Measurements from ENCODE around the gene MAMLD1. TPM values are rescaled to one million over a fixed set of nuclear protein-coding genes. Genes with fewer than 3 reads are reported as not detected.

The MAMLD1 gene
- total RNA-seq, 2 experiments from 2014 or later = 8.1 to 11.9 TPM

- ATAC-seq (no peak), DNase-seq (no peak)
- H3K4me1 Mint-ChIP-seq = peaks cover 5% of the 10 kb centered on the region
- peaks cover 6% of the 10 kb centered on the region for H3K9me3 Mint-ChIP-seq (ENCODE audit: low read depth)
- no peaks in the 10 kb centered on the region for H3K27me3 Mint-ChIP-seq
- peaks cover 15% of the 10 kb centered on the region for H3K36me3 Mint-ChIP-seq
- CTCF ChIA-PET = no interaction called here
- H3K27ac Mint-ChIP-seq = no peak overlapping the region
- no peak overlapping the region for H3K4me3 Mint-ChIP-seq
These were observed 75.0 kb downstream of the MAMLD1 start for GRCh38 chrX:150438165-150438564.

DNA sequence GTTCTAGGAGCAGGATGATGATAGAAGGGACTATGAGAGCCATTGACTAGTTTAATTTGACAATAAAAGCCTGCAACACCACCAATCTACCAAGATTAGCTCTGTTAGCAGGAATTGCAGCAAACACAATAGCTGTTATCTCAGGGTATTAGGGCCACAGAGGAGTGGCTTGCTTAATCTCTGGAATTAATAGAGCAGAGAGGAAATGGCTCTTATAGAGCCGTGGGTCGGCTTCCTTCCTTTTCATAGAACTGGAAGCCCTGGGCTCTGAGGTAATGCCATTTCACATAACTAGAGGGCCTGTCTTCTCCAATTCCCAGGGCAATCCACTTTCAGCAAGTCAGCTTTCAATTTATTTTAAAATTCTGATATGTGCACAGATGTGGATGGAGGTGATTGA, 83.0 kb downstream of the MAMLD1 start:
- Mint-ChIP-seq H3K4me1 (peaks cover 17% of the 10 kb centered on the region), H3K4me3 (no peak overlapping the region), H3K27me3 (no peaks in the 10 kb centered on the region), H3K36me3 (no peaks in the 10 kb centered on the region), H3K27ac (no peak overlapping the region), H3K9me3 (ENCODE audit: low read depth) (no peaks in the 10 kb centered on the region)
- DNase-seq (no peak), ATAC-seq (no peak)
- CTCF ChIA-PET = no interaction called here

DNA sequence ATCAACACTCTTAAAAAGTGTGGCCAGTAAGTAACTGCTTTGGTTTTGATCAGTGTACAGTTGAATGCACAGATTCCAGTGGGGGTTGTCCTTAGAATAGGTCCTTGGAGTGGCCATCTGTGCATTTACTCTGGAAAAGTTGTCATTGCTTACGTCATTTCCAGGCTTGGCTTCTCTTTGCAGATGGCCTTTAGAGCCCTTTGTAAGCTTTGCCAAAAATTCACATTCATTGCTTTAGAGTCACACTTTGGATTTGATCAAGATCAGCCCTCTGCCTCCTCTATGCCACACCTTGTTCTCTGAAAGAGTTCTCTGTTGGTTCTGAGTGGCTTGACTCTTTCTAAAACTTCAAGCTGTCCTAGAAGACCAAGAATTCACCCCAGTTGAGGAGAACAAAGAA, 83.9 kb downstream of the MAMLD1 start:
- CTCF ChIA-PET = no interaction called here
- Mint-ChIP-seq H3K4me1 (peaks cover 17% of the 10 kb centered on the region), H3K36me3 (no peaks in the 10 kb centered on the region), H3K4me3 (no peak overlapping the region), H3K27ac (no peak overlapping the region), H3K27me3 (no peaks in the 10 kb centered on the region), H3K9me3 (ENCODE audit: low read depth) (no peaks in the 10 kb centered on the region)
- ATAC-seq = no peak
- DNase-seq = no peak

DNA sequence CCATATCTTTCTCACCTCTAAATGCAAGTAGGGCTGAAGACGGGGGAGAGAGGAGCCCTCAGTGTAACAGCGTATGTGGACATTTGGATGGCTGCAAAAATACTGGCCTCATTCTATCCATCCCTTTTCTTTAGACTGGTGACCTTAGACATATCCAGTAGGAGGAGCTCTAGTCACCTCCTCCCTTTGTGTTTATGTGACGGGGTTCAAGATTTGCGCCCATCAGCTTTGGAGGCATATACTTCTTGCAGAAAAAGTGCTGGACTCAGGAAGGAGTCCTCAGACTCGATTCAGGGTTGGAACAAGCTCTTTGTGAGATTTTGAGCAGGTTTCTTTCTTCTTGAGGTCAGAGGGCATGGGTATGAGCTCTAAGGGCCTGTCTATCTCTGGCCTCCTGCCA, 86.2 kb downstream of the MAMLD1 start:
- CTCF ChIA-PET = interaction anchor here (0.7 to 1.9 kb wide), 9 partner anchors 23 to 228 kb away, joined by 3 to 8 read pairs (median 3); no protein-coding TSS in a partner anchor
- no peak for DNase-seq
- H3K4me1 Mint-ChIP-seq = peaks cover 17% of the 10 kb centered on the region
- H3K36me3 Mint-ChIP-seq = peaks cover 6% of the 10 kb centered on the region
- no peak for ATAC-seq
- H3K27me3 Mint-ChIP-seq = no peaks in the 10 kb centered on the region
- no peak overlapping the region for H3K27ac Mint-ChIP-seq
- H3K9me3 Mint-ChIP-seq (ENCODE audit: low read depth) = no peaks in the 10 kb centered on the region
- H3K4me3 Mint-ChIP-seq = no peak overlapping the region

- Mint-ChIP-seq H3K27me3 (no peaks in the 10 kb centered on the region), H3K9me3 (ENCODE audit: low read depth) (no peaks in the 10 kb centered on the region), H3K27ac (no peak overlapping the region), H3K4me3 (no peak overlapping the region), H3K36me3 (peaks cover 10% of the 10 kb centered on the region), H3K4me1 (peaks cover 20% of the 10 kb centered on the region)
- ATAC-seq = no peak
- DNase-seq = no peak
- CTCF ChIA-PET = interaction anchor here (1.2 to 1.9 kb wide), 3 partner anchors 33 to 96 kb away, joined by 3 to 8 read pairs (median 4); no protein-coding TSS in a partner anchor
These were observed 87.5 kb downstream of the MAMLD1 start for GRCh38 chrX:150450519-150451177.

DNA sequence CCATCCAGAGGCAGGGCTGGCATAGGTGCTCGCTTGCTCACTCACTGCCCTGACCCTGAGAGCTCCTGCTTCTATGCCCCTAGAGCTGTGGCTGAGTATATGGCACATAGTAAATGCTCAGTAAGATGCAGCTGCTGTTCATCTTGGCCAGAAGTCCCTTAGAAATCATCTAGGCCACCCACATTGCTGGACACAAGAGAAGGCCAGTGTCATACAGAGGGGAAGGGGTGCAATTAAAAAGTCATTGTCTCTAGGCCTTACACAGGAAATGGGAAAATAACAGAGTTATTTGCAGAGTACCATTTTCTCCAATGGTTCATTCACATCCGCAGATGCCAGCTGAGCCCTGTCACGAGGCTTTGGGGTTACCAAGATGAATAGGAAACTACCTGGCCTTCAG, 88.8 kb downstream of the MAMLD1 start:
- Mint-ChIP-seq H3K9me3 (ENCODE audit: low read depth) (no peaks in the 10 kb centered on the region), H3K36me3 (peaks cover 10% of the 10 kb centered on the region), H3K4me3 (no peak overlapping the region), H3K27ac (no peak overlapping the region), H3K27me3 (no peaks in the 10 kb centered on the region), H3K4me1 (peaks cover 24% of the 10 kb centered on the region)
- ATAC-seq (no peak), DNase-seq (no peak)
- CTCF ChIA-PET = no interaction called here

DNA sequence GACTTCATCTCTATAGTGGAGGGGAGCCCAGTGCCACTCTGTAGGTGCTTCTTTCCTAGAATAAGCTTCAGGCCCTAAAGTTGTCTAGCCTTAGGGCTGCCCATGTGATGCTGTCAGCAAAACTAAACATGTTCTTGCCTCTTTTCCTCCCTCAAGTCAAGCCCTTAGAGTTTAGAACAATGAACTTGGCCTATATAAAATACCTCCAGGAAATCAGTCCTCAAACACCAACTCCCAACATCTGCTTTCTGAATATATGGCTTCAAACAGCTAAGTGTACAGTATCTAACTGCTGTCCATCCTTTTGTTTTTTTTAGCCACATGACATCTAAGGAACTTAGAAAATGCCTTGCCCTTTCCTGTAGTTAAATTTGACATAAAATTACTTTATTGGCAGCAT, 91.0 kb downstream of the MAMLD1 start:
- Mint-ChIP-seq H3K27me3 (no peaks in the 10 kb centered on the region), H3K27ac (no peak overlapping the region)
- no peak for ATAC-seq

DNA sequence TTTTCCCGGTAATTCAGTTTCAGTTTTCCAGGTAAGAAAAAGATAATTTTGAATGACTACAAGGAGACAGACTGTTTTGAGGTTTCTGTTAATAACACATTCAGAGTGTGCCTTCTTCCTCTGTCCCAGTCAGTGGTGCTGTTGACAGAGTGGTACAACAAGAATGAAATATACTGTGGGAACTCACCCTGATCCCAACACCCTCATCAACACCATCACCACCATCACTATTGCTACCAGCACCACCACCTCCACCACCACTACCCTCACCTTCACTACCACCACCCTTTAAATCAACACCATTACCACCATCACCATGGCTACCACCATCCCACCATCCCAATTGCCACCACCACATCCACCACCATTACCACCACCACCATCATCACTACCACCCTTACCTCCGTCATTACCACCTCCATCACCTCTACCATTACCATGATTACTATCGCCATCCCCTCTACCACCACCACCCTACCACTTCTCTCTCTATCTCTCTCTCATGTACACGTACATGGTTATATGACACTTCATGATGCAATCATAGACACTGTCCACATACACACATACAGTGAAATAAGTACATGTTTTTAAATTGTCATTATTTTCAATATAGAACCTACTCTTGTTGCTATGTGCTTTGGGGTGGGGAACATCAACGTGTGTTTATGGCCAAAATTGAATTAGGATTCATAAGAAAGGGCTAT, 91.5 kb downstream of the MAMLD1 start:
- Mint-ChIP-seq H3K27me3 (no peaks in the 10 kb centered on the region), H3K36me3 (peaks cover 14% of the 10 kb centered on the region), H3K27ac (peak overlapping the region; percentile 42), H3K9me3 (ENCODE audit: low read depth) (no peaks in the 10 kb centered on the region), H3K4me1 (peaks cover 33% of the 10 kb centered on the region), H3K4me3 (no peak overlapping the region)
- no peak for ATAC-seq
- CTCF ChIA-PET = no interaction called here
- DNase-seq = no peak

More for the DNA sequence above, 91.0 kb downstream of the MAMLD1 start:
- Mint-ChIP-seq H3K9me3 (ENCODE audit: low read depth) (no peaks in the 10 kb centered on the region), H3K4me1 (peaks cover 28% of the 10 kb centered on the region), H3K4me3 (no peak overlapping the region), H3K36me3 (peaks cover 14% of the 10 kb centered on the region)
- no peak for DNase-seq
- CTCF ChIA-PET = no interaction called here

GRCh38 chrX:150455215-150455608, 92.1 kb downstream of the MAMLD1 start:
- H3K4me1 Mint-ChIP-seq = peaks cover 31% of the 10 kb centered on the region
- no peak overlapping the region for H3K27ac Mint-ChIP-seq
- H3K27me3 Mint-ChIP-seq = no peaks in the 10 kb centered on the region
- DNase-seq (no peak), ATAC-seq (no peak)
- H3K4me3 Mint-ChIP-seq = no peak overlapping the region
- no peaks in the 10 kb centered on the region for H3K9me3 Mint-ChIP-seq (ENCODE audit: low read depth)
- H3K36me3 Mint-ChIP-seq = peaks cover 14% of the 10 kb centered on the region
- CTCF ChIA-PET = no interaction called here

DNA sequence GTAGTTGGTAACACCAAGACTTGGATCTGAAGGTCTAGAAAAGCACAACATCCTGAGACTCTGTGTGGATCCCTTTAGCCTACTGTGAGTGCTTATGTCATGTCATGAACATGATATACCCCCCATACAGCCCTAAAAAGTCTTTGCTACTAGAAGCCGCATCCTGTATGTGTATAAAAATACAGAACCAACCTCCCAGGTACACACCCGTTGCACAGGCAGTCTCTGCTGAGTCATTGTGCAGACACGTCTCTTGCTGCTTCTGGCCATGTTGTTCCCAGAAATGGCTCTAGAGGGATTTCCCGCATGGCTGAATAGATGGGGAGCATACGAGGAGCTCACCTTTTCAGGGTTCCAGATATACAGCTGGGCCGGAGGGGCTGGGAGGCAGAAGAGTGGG, 93.3 kb downstream of the MAMLD1 start:
- no peaks in the 10 kb centered on the region for H3K27me3 Mint-ChIP-seq
- ATAC-seq (no peak), DNase-seq (no peak)
- H3K36me3 Mint-ChIP-seq = peaks cover 14% of the 10 kb centered on the region
- H3K4me1 Mint-ChIP-seq = peaks cover 24% of the 10 kb centered on the region
- no peak overlapping the region for H3K4me3 Mint-ChIP-seq
- CTCF ChIA-PET = no interaction called here
- no peaks in the 10 kb centered on the region for H3K9me3 Mint-ChIP-seq (ENCODE audit: low read depth)
- no peak overlapping the region for H3K27ac Mint-ChIP-seq

- H3K36me3 Mint-ChIP-seq = peaks cover 14% of the 10 kb centered on the region
- no peaks in the 10 kb centered on the region for H3K27me3 Mint-ChIP-seq
- H3K4me1 Mint-ChIP-seq = peaks cover 24% of the 10 kb centered on the region
- CTCF ChIA-PET = no interaction called here
- H3K4me3 Mint-ChIP-seq = no peak overlapping the region
- H3K27ac Mint-ChIP-seq = no peak overlapping the region
- DNase-seq (no peak), ATAC-seq (no peak)
- H3K9me3 Mint-ChIP-seq (ENCODE audit: low read depth) = no peaks in the 10 kb centered on the region
These were observed 93.8 kb downstream of the MAMLD1 start for GRCh38 chrX:150456941-150457340.

DNA sequence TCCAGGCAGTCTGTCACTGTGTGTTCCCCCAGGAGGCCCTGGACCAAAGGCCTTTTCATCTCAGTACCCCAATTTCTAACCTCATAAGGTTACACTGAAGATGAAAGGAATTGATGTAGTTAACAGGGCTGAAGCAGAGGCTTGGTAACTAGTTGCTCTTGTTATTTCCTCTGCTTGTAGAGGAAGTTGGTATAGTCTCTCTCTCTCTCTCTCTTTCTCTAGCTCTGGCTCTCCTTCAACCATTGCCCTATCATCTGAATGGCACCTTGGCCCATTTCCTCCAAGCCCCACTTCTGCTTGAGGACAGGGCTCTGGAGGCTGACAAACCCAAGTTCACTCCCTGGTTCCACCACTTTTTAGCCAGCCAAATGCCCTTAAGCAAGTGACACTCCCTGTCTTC, 96.1 kb downstream of the MAMLD1 start:
- H3K4me1 Mint-ChIP-seq = peaks cover 24% of the 10 kb centered on the region
- ATAC-seq (peak; percentile 36), DNase-seq (no peak)
- peaks cover 8% of the 10 kb centered on the region for H3K36me3 Mint-ChIP-seq
- no peak overlapping the region for H3K27ac Mint-ChIP-seq
- no peaks in the 10 kb centered on the region for H3K27me3 Mint-ChIP-seq
- CTCF ChIA-PET = no interaction called here
- no peak overlapping the region for H3K4me3 Mint-ChIP-seq
- no peaks in the 10 kb centered on the region for H3K9me3 Mint-ChIP-seq (ENCODE audit: low read depth)

DNA sequence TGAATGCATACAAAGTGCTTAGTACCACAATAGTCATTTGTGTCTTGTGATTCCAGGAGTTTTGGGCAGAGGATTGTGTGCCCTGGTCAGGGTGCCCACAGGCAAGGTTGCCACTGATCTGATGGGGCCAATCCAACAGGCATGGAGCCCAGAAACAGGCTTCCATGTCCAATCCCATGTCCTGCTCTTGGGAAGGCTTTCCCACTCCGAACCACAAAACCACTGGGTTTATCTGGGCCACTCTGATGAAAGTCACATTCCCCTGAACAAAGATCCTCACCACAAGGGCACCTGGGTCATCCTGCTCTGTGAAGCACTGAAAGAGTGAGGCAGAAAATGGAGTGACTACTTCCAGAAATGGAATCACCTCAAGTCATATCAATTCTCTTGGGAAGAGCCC, 96.9 kb downstream of the MAMLD1 start:
- no peak for ATAC-seq
- no peaks in the 10 kb centered on the region for H3K9me3 Mint-ChIP-seq (ENCODE audit: low read depth)
- peaks cover 7% of the 10 kb centered on the region for H3K36me3 Mint-ChIP-seq
- H3K4me1 Mint-ChIP-seq = peaks cover 18% of the 10 kb centered on the region
- CTCF ChIA-PET = no interaction called here
- H3K27me3 Mint-ChIP-seq = no peaks in the 10 kb centered on the region
- H3K4me3 Mint-ChIP-seq = no peak overlapping the region
- no peak for DNase-seq
- H3K27ac Mint-ChIP-seq = no peak overlapping the region

- no peak overlapping the region for H3K4me3 Mint-ChIP-seq
- CTCF ChIA-PET = no interaction called here
- no peaks in the 10 kb centered on the region for H3K9me3 Mint-ChIP-seq (ENCODE audit: low read depth)
- no peak for DNase-seq
- peaks cover 7% of the 10 kb centered on the region for H3K36me3 Mint-ChIP-seq
- ATAC-seq = no peak
- H3K4me1 Mint-ChIP-seq = peaks cover 18% of the 10 kb centered on the region
- no peak overlapping the region for H3K27ac Mint-ChIP-seq
- H3K27me3 Mint-ChIP-seq = no peaks in the 10 kb centered on the region
These were observed 97.7 kb downstream of the MAMLD1 start for GRCh38 chrX:150460781-150461180.

Measured in activated CD8-positive, alpha-beta memory T cell treated with anti-CD3 and anti-CD28 coated beads, Interleukin-2, amount 10 ng/mL, durations not matched to agents 7 days and 5 days (primary cell).